8988T (cell line): ENCODE measurements around the gene ADM.

Experiments
- DNase-seq: peaks from one replicate; pipeline ENCODE4 v3.0.0; 2011

ADM gene

GRCh38 chr11:10310301-10310841 is 5.5 kb downstream of the ADM start:
- no peak for DNase-seq

- no peak for DNase-seq
These were observed 6.9 kb downstream of the ADM start for GRCh38 chr11:10311802-10312201.

- DNase-seq = no peak
These were observed 9.6 kb downstream of the ADM start for GRCh38 chr11:10314199-10315072.

- DNase-seq = no peak
These were observed 10.2 kb downstream of the ADM start for GRCh38 chr11:10315083-10315482.

- DNase-seq = no peak
These were observed 12.4 kb downstream of the ADM start for GRCh38 chr11:10317151-10317755.

- no peak for DNase-seq
These were observed 13.1 kb downstream of the ADM start for GRCh38 chr11:10317776-10318526.

GRCh38 chr11:10318527-10318802 is 13.6 kb downstream of the ADM start:
- no peak for DNase-seq

GRCh38 chr11:10319702-10320558 is 15.1 kb downstream of the ADM start:
- no peak for DNase-seq

- DNase-seq = no peak
These were observed 16.0 kb downstream of the ADM start for GRCh38 chr11:10320736-10321465.

- DNase-seq = no peak
These were observed 17.5 kb downstream of the ADM start for GRCh38 chr11:10322401-10322800.

- no peak for DNase-seq
These were observed 18.2 kb downstream of the ADM start for GRCh38 chr11:10322830-10323792.

GRCh38 chr11:10323793-10324170 is 18.9 kb downstream of the ADM start:
- no peak for DNase-seq

- no peak for DNase-seq
These were observed 19.6 kb downstream of the ADM start for GRCh38 chr11:10324474-10324873.

GRCh38 chr11:10325277-10326011 is 20.6 kb downstream of the ADM start:
- DNase-seq = no peak

GRCh38 chr11:10326012-10326964 is 21.4 kb downstream of the ADM start:
- no peak for DNase-seq

GRCh38 chr11:10327254-10327653 is 22.4 kb downstream of the ADM start:
- no peak for DNase-seq

- no peak for DNase-seq
These were observed 23.6 kb downstream of the ADM start for GRCh38 chr11:10328314-10329098.

GRCh38 chr11:10329356-10329755 is 24.5 kb downstream of the ADM start:
- DNase-seq = no peak
